DMS 273 treated with DMSO at 0.1 percent for 48 hours (cell line): ENCODE data around the gene LACC1.

Experiments used
- DNase-seq: peaks from one replicate; lab custom pipeline; 2025; lab: John Stamatoyannopoulos, UW

The LACC1 gene

GRCh38 chr13:43884222-43884621 is 4.5 kb downstream of the LACC1 start:
- no peak for DNase-seq

GRCh38 chr13:43894438-43894837 is 14.7 kb downstream of the LACC1 start:
- DNase-seq: no peak

- DNase-seq: no peak
These were observed 16.2 kb downstream of the LACC1 start for GRCh38 chr13:43895940-43896339.

- DNase-seq: no peak
These were observed 25.8 kb downstream of the LACC1 start for GRCh38 chr13:43905435-43906031.

GRCh38 chr13:43908156-43909126 is 28.7 kb downstream of the LACC1 start:
- DNase-seq: no peak

- DNase-seq: no peak
These were observed 31.2 kb downstream of the LACC1 start for GRCh38 chr13:43910856-43911255.

GRCh38 chr13:43911278-43911677 is 31.6 kb downstream of the LACC1 start:
- DNase-seq: no peak

- no peak for DNase-seq
These were observed 32.2 kb downstream of the LACC1 start for GRCh38 chr13:43911871-43912270.

- DNase-seq: no peak
These were observed 35.7 kb downstream of the LACC1 start for GRCh38 chr13:43915451-43915850.

GRCh38 chr13:43916828-43917227 is 37.1 kb downstream of the LACC1 start:
- no peak for DNase-seq

- DNase-seq: no peak
These were observed 38.9 kb downstream of the LACC1 start for GRCh38 chr13:43918636-43919035.

GRCh38 chr13:43920965-43921674 is 41.4 kb downstream of the LACC1 start:
- DNase-seq: no peak

GRCh38 chr13:43924549-43925245 is 45.0 kb downstream of the LACC1 start:
- DNase-seq: no peak

GRCh38 chr13:43929947-43930346 is 50.2 kb downstream of the LACC1 start:
- DNase-seq: no peak

- no peak for DNase-seq
These were observed 53.7 kb downstream of the LACC1 start for GRCh38 chr13:43933378-43933777.

- no peak for DNase-seq
These were observed 54.6 kb downstream of the LACC1 start for GRCh38 chr13:43934273-43934672.

GRCh38 chr13:43935878-43936277 is 56.2 kb downstream of the LACC1 start:
- DNase-seq: no peak

- DNase-seq: no peak
These were observed 56.9 kb downstream of the LACC1 start for GRCh38 chr13:43936647-43937046.

- DNase-seq: no peak
These were observed 58.1 kb downstream of the LACC1 start for GRCh38 chr13:43937839-43938238.

- DNase-seq: no peak
These were observed 58.7 kb downstream of the LACC1 start for GRCh38 chr13:43938449-43938848.

GRCh38 chr13:43939086-43939485 is 59.4 kb downstream of the LACC1 start:
- DNase-seq: no peak

GRCh38 chr13:43942286-43942685 is 62.6 kb downstream of the LACC1 start:
- DNase-seq: no peak
